HepG2 (cell line): ENCODE data around the gene RPS4Y1. TPM values are rescaled to one million over a fixed set of nuclear protein-coding genes. Genes with fewer than 3 reads are reported as not detected.

ENCODE experiments used
- ATAC-seq: fragments of 200-7000 bp; cut with Tn5 transposase; 3 replicates; pipeline ENCODE4 v1.9.1; 2020; ENCODE audit warnings: mild to moderate bottlenecking, moderate library complexity
- BruUV-seq: library from RNA; stranded (reverse); fragments of 400-500 nt; replicated peaks from 2 replicates; lab custom pipeline; 2021; lab: Mats Ljungman, UMichigan
- CTCF ChIA-PET: fragments of 300-600 bp; formaldehyde crosslinking; extraction: SDS; loops from one replicate; lab custom pipeline; 2021; ENCODE audit warnings: low total read pairs, inconsistent platforms, low intra/inter-chr PET ratio; lab: Yijun Ruan, JAX
- POLR2A ChIA-PET: fragments of 350-600 bp; sonication (Branson Sonifier 250); formaldehyde crosslinking; loops from one replicate; lab custom pipeline; 2020; ENCODE audit warnings: antibody characterized with exemption, inconsistent platforms; lab: Yijun Ruan, JAX
- DNase-seq: peaks from one replicate; pipeline ENCODE4 v3.0.0-alpha.2; 2015; ENCODE audit warnings: low spot score
- FAIRE-seq: peaks from 3 replicates; lab custom pipeline; 2011; peaks lifted over from hg19 to GRCh38; lab: Jason Lieb, UNC
- H2AFZ ChIP-seq: one replicate; pipeline ENCODE4 v1.6.1; 2011; ENCODE audit warnings: low read length, inconsistent platforms
- H3K27ac ChIP-seq: fragments of 300-600 bp; 3 replicates; pipeline ENCODE4 v1.8.0; 2011; ENCODE audit warnings: mixed run types, mild to moderate bottlenecking, mixed read lengths, low read length, inconsistent platforms; ENCODE audit not compliant: insufficient read depth; ENCODE audit errors: extremely low read length
- H3K27me3 ChIP-seq, 2 experiments: fragments of 200-600 bp in 1 of 2; 2 replicates in 1 of 2; 3 replicates in 1 of 2; pipeline versions ENCODE4 v1.6.0 to v1.8.0; 2011; ENCODE audit warnings: low read length in 2 of 2, mild to moderate bottlenecking in 2 of 2, moderate library complexity in 2 of 2, inconsistent platforms in 1 of 2; ENCODE audit not compliant: insufficient read depth in 2 of 2, control insufficient read depth in 1 of 2
- H3K36me3 ChIP-seq, 2 experiments: fragments of 200-600 bp in 1 of 2; replicated peaks in 1 of 2; 2 replicates in 1 of 2; 3 replicates in 1 of 2; pipeline versions ENCODE4 v1.5.1 to v1.8.0; 2011; ENCODE audit warnings: low read length in 2 of 2, inconsistent platforms in 1 of 2; ENCODE audit not compliant: insufficient read depth in 2 of 2, control insufficient read depth in 1 of 2
- H3K4me1 ChIP-seq: 2 replicates; pipeline ENCODE4 v1.5.1; 2012; ENCODE audit warnings: low read length, inconsistent platforms; ENCODE audit not compliant: insufficient read depth
- H3K4me2 ChIP-seq: 2 replicates; pipeline ENCODE4 v1.6.0; 2011; ENCODE audit warnings: low read depth, low read length, inconsistent platforms
- H3K4me3 ChIP-seq, 3 experiments: fragments of 200-600 bp in 1 of 3; sonication (generic), shearing (Covaris generic) in 1 of 3; replicated peaks in 1 of 3; 2 replicates each; pipeline ENCODE4 v1.5.1; 2011 to 2016; ENCODE audit warnings: low read length in 3 of 3, inconsistent platforms in 2 of 3, low read depth in 2 of 3, mild to moderate bottlenecking in 2 of 3, control low read depth in 1 of 3, mixed read lengths in 1 of 3; ENCODE audit not compliant: insufficient read depth in 1 of 3
- H3K79me2 ChIP-seq: one replicate; pipeline ENCODE4 v1.6.1; 2011; ENCODE audit warnings: low read length, inconsistent platforms; ENCODE audit not compliant: insufficient read depth
- H3K9ac ChIP-seq: 2 replicates; pipeline ENCODE4 v1.6.0; 2011; ENCODE audit warnings: mild to moderate bottlenecking, low read depth, low read length, inconsistent platforms; ENCODE audit not compliant: insufficient read depth
- H3K9me3 ChIP-seq: 2 replicates; pipeline ENCODE4 v1.5.1; 2012; ENCODE audit warnings: mild to moderate bottlenecking, low read length
- H4K20me1 ChIP-seq: 2 replicates; pipeline ENCODE4 v1.6.0; 2011; ENCODE audit warnings: inconsistent platforms, mild to moderate bottlenecking, low read length, moderate library complexity; ENCODE audit not compliant: insufficient read depth
- BCLAF1 ChIP-seq: fragments of 450-650 bp; IDR thresholded peaks from 2 replicates; pipeline ENCODE4 v1.6.1; 2017; ENCODE audit warnings: mild to moderate bottlenecking
- CBX5 ChIP-seq: sonication (generic); formaldehyde crosslinking; IDR thresholded peaks from 2 replicates; pipeline ENCODE4 v1.4.0; 2020; ENCODE audit warnings: missing genetic modification reagents, borderline replicate concordance
- CEBPZ ChIP-seq: IDR thresholded peaks from 2 replicates; pipeline ENCODE4 v1.6.1; 2012; ENCODE audit warnings: low read length, improper control_type of control experiment
- NFE2 ChIP-seq: sonication (generic); formaldehyde crosslinking; IDR thresholded peaks from 2 replicates; pipeline ENCODE4 v1.4.0; 2020; ENCODE audit warnings: missing genetic modification reagents
- NKX3-1 ChIP-seq: sonication (generic); formaldehyde crosslinking; IDR thresholded peaks from 2 replicates; pipeline ENCODE4 v1.5.0; 2020; ENCODE audit warnings: missing genetic modification reagents
- SP1 ChIP-seq, 2 experiments: fragments of 450-650 bp in 1 of 2; sonication (generic) in 1 of 2; formaldehyde crosslinking in 1 of 2; IDR thresholded peaks; 2 replicates each; pipeline versions ENCODE4 v1.4.0 to v1.6.1; 2016 to 2020; ENCODE audit warnings: missing genetic modification reagents in 1 of 2
- ZBTB7A ChIP-seq: sonication (generic); formaldehyde crosslinking; IDR thresholded peaks from 2 replicates; pipeline ENCODE4 v1.8.0; 2022; ENCODE audit warnings: mild to moderate bottlenecking, missing genetic modification reagents
- ZNF234 ChIP-seq: sonication (generic); formaldehyde crosslinking; conservative IDR thresholded peaks from 2 replicates; pipeline ENCODE4 v1.5.1; 2020; ENCODE audit warnings: mild to moderate bottlenecking, missing genetic modification reagents
- ZNF816 ChIP-seq: sonication (generic); formaldehyde crosslinking; IDR thresholded peaks from 2 replicates; pipeline ENCODE4 v1.8.0; 2022; ENCODE audit warnings: missing genetic modification reagents, mild to moderate bottlenecking, borderline replicate concordance
- WGBS: methylation state at CpG from one replicate; pipeline ENCODE4 v1.1.6; 2017; ENCODE audit warnings: low lambda C conversion rate; 5-methylcytosine and 5-hydroxymethylcytosine counted together
- in situ Hi-C: cut with HindIII; loops from 2 replicates; pipeline ENCODE4 v1.10.0; 2017; ENCODE audit warnings: low pct_unique_long_range_greater_than_20kb; ENCODE audit not compliant: extremely low pct_ligation_motif_present
- intact Hi-C: fragments of 100-400 bp; cut with micrococcal nuclease; formaldehyde crosslinking; loops from one replicate; pipeline ENCODE4 v1.10.0; 2022; ENCODE audit not compliant: unreplicated experiment
- polyA plus RNA-seq, 8 experiments: library from polyadenylated mRNA; depleted of rRNA in 3 of 8; stranded (reverse) in 7 of 8; unstranded in 1 of 8; fragments of >200 nt; fragmentation: Illumina TruSeq in 4 of 8; extraction: Trizol in 4 of 8; gene quantifications; 2 replicates each; pipeline versions ENCODE4 v1.2.1 to v1.2.3, GENCODE V29; 2011 to 2016; ENCODE audit warnings: low read depth in 4 of 8, missing spikeins in 1 of 8, mixed read lengths in 1 of 8; ENCODE audit not compliant: insufficient read depth in 1 of 8
- total RNA-seq, 5 experiments: library from RNA; depleted of rRNA; stranded (reverse); fragments of >200 nt; fragmentation: Illumina TruSeq; extraction: Trizol; gene quantifications; 2 replicates each; pipeline ENCODE4 v1.2.3, GENCODE V29; 2016; ENCODE audit warnings: low read depth in 1 of 5
- TF ChIP-seq, protein P1 (sequence below): sonication (generic); formaldehyde crosslinking; conservative IDR thresholded peaks from 2 replicates; pipeline ENCODE4 v1.5.0; 2020; ENCODE audit warnings: missing genetic modification reagents

The RPS4Y1 gene
- total and polyA plus RNA-seq, 2 of the 13 experiments (the other 11 are each of a cell fraction or from before 2014, with no cell fraction given) = 461 to 1,080 TPM

DNA sequence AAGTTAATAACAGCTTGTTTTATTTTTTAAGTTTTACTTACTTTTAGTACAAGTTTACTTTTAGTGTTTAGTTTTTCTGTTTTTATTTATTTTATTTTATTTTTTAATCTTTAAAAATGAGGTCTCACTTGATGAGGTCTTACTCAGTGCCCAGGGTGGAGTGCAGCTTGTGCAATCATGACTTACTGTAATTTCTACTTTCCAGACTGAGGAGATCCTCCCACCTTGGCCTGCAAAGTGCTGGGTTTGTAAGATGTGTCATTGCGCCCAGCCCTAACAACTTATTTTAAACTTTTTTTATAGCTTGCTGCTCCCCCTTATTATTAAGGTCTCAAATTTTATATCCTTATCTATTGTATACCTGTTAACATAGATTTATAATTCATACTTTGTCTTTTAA, 52.1 kb downstream of the RPS4Y1 start (continued):
- TF ChIP-seq, protein P1, sequence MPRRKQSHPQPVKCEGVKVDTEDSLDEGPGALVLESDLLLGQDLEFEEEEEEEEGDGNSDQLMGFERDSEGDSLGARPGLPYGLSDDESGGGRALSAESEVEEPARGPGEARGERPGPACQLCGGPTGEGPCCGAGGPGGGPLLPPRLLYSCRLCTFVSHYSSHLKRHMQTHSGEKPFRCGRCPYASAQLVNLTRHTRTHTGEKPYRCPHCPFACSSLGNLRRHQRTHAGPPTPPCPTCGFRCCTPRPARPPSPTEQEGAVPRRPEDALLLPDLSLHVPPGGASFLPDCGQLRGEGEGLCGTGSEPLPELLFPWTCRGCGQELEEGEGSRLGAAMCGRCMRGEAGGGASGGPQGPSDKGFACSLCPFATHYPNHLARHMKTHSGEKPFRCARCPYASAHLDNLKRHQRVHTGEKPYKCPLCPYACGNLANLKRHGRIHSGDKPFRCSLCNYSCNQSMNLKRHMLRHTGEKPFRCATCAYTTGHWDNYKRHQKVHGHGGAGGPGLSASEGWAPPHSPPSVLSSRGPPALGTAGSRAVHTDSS = no peak
- TF ChIP-seq ZBTB7A (CRISPR knock-in tag) = no peak
- TF ChIP-seq NKX3-1 (CRISPR knock-in tag) = no peak
- TF ChIP-seq ZNF234 (CRISPR knock-in tag) = no peak
- TF ChIP-seq, all 625 proteins: peak for 0

DNA sequence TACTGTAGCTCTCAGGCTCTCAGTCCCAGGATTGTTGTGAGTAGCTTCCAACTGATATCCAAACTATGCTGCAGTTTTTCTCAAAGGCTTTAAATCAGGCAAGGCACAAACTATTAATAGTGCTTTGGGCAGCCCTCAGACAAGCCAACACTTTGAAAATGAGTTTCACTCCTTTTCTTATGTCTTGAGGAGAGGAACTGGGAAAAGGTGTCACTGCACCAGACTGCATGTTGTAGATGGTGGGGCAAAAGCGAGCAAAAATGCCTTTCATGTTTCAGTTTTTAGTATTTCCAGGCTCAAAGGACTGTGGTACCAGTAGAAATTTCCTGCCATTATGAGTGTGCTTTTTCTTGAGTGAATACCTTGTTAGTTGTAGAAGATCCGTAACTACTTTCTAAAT, 54.6 kb downstream of the RPS4Y1 start:
- H3K27me3 ChIP-seq = no peaks in the 10 kb centered on the region
- ATAC-seq (no peak), FAIRE-seq (no peak), DNase-seq (no peak)
- no peak overlapping the region for H3K9ac ChIP-seq
- intact Hi-C loops = no loop called here
- POLR2A ChIA-PET = no interaction called here
- TF ChIP-seq SP1 (IDR thresholded peaks at IDR 0.05) = no peak
- no peak for TF ChIP-seq SP1 (CRISPR knock-in tag; IDR thresholded peaks at IDR 0.05)
- no peak for TF ChIP-seq BCLAF1
- TF ChIP-seq CEBPZ = no peak
- no peak for TF ChIP-seq NFE2 (CRISPR knock-in tag)
- no peak for TF ChIP-seq ZNF816
- no peak for TF ChIP-seq CBX5
- CTCF ChIA-PET = no interaction called here
- H3K36me3 ChIP-seq = no peaks in the 10 kb centered on the region
- H3K4me2 ChIP-seq = no peak overlapping the region
- no peaks in the 10 kb centered on the region for H3K4me1 ChIP-seq
- in situ Hi-C loops = no loop called here
- no peak overlapping the region for H2AFZ ChIP-seq
- H4K20me1 ChIP-seq = no peaks in the 10 kb centered on the region
- H3K9me3 ChIP-seq = no peaks in the 10 kb centered on the region
- no peaks in the 10 kb centered on the region for H3K79me2 ChIP-seq
- no peak overlapping the region for H3K27ac ChIP-seq
- H3K4me3 ChIP-seq = no peak overlapping the region
- 94% methylated on average over 2 of the region's 2 CpGs for WGBS
- no TSS peak for BruUV-seq
